PC-9 (cell line): ENCODE data around the gene MAP4K5.

Experiments
- CTCF ChIP-seq: fragments of 200-600 bp; sonication (generic); conservative IDR thresholded peaks from 2 replicates; pipeline ENCODE4 v1.6.1; 2017; ENCODE audit warnings: mixed run types, antibody characterized with exemption, mild to moderate bottlenecking, moderate library complexity
- EZH2 ChIP-seq: fragments of 200-600 bp; sonication (generic); IDR thresholded peaks from 2 replicates; pipeline ENCODE4 v1.8.0; 2017; ENCODE audit warnings: antibody characterized with exemption, low read depth

GRCh38 chr14:50462111-50462510 is 70.3 kb downstream of the MAP4K5 start:
- TF ChIP-seq EZH2 (no peak), CTCF (no peak)
